HEK293 (cell line): ENCODE measurements around the gene ZFP57.
A peak's percentile ranks its signal among the peaks of the same experiment; 100 is the strongest.

Source experiments
- EGR2 ChIP-seq: fragments of 450-650 bp; formaldehyde crosslinking; IDR thresholded peaks from 2 replicates; pipeline ENCODE4 v1.5.1; 2016; ENCODE audit warnings: low read depth, missing biosample characterization, missing genetic modification characterization
- FEZF1 ChIP-seq: fragments of 450-650 bp; formaldehyde crosslinking; IDR thresholded peaks from 2 replicates; pipeline ENCODE4 v1.5.1; 2016; ENCODE audit warnings: missing biosample characterization, missing genetic modification characterization
- GLIS2 ChIP-seq: fragments of 450-650 bp; formaldehyde crosslinking; IDR thresholded peaks from 2 replicates; pipeline ENCODE4 v1.5.1; 2016; ENCODE audit warnings: missing biosample characterization, missing genetic modification characterization
- HOXA7 ChIP-seq: sonication (generic); formaldehyde crosslinking; IDR thresholded peaks from 2 replicates; pipeline ENCODE4 v1.8.1; 2022; ENCODE audit warnings: missing genetic modification reagents, borderline replicate concordance
- KLF8 ChIP-seq: fragments of 450-650 bp; formaldehyde crosslinking; IDR thresholded peaks from 2 replicates; pipeline ENCODE4 v1.5.1; 2016; ENCODE audit warnings: missing biosample characterization, missing genetic modification characterization
- KLF9 ChIP-seq: fragments of 450-650 bp; formaldehyde crosslinking; IDR thresholded peaks from 2 replicates; pipeline ENCODE4 v1.5.1; 2016; ENCODE audit warnings: missing biosample characterization, missing genetic modification characterization, low read depth
- REST ChIP-seq: fragments of 450-650 bp; formaldehyde crosslinking; IDR thresholded peaks from 2 replicates; pipeline ENCODE4 v1.5.1; 2016; ENCODE audit warnings: missing biosample characterization, missing genetic modification characterization
- SCRT2 ChIP-seq: fragments of 450-650 bp; formaldehyde crosslinking; IDR thresholded peaks from 2 replicates; pipeline ENCODE4 v1.5.1; 2016; ENCODE audit warnings: missing biosample characterization, missing genetic modification characterization
- WT1 ChIP-seq: fragments of 450-650 bp; formaldehyde crosslinking; IDR thresholded peaks from 2 replicates; pipeline ENCODE4 v1.5.1; 2016; ENCODE audit warnings: missing biosample characterization, missing genetic modification characterization
- YY2 ChIP-seq: fragments of 450-650 bp; formaldehyde crosslinking; IDR thresholded peaks from 2 replicates; pipeline ENCODE4 v1.5.1; 2016; ENCODE audit warnings: missing biosample characterization, missing genetic modification characterization
- ZBTB17 ChIP-seq: fragments of 450-650 bp; formaldehyde crosslinking; IDR thresholded peaks from 2 replicates; pipeline ENCODE4 v1.5.1; 2016; ENCODE audit warnings: missing biosample characterization, missing genetic modification characterization
- ZBTB21 ChIP-seq: fragments of 450-650 bp; formaldehyde crosslinking; IDR thresholded peaks from 2 replicates; pipeline ENCODE4 v1.5.1; 2017; ENCODE audit warnings: missing biosample characterization, missing genetic modification characterization
- ZNF10 ChIP-seq: fragments of 450-650 bp; formaldehyde crosslinking; IDR thresholded peaks from 2 replicates; pipeline ENCODE4 v1.5.1; 2017; ENCODE audit warnings: missing biosample characterization, missing genetic modification characterization
- ZNF121 ChIP-seq: fragments of 450-650 bp; formaldehyde crosslinking; IDR thresholded peaks from 2 replicates; pipeline ENCODE4 v1.5.1; 2016; ENCODE audit warnings: missing biosample characterization, missing genetic modification characterization
- ZNF221 ChIP-seq: fragments of 450-650 bp; formaldehyde crosslinking; IDR thresholded peaks from 2 replicates; pipeline ENCODE4 v1.5.1; 2017; ENCODE audit warnings: missing biosample characterization, missing genetic modification characterization, borderline replicate concordance
- ZNF23 ChIP-seq: fragments of 450-650 bp; formaldehyde crosslinking; IDR thresholded peaks from 2 replicates; pipeline ENCODE4 v1.5.1; 2016; ENCODE audit warnings: missing biosample characterization, missing genetic modification characterization, borderline replicate concordance
- ZNF292 ChIP-seq: fragments of 450-650 bp; formaldehyde crosslinking; IDR thresholded peaks from 2 replicates; pipeline ENCODE4 v1.5.1; 2016; ENCODE audit warnings: low read depth, missing biosample characterization, missing genetic modification characterization, borderline replicate concordance
- ZNF341 ChIP-seq: fragments of 450-650 bp; formaldehyde crosslinking; IDR thresholded peaks from 2 replicates; pipeline ENCODE4; 2016; ENCODE audit warnings: low read depth, missing biosample characterization, missing genetic modification characterization
- ZNF354C ChIP-seq: fragments of 450-650 bp; formaldehyde crosslinking; IDR thresholded peaks from 2 replicates; pipeline ENCODE4 v1.5.1; 2016; ENCODE audit warnings: missing biosample characterization, missing genetic modification characterization, low read depth, borderline replicate concordance
- ZNF404 ChIP-seq: fragments of 450-650 bp; formaldehyde crosslinking; IDR thresholded peaks from 2 replicates; pipeline ENCODE4 v1.5.1; 2017; ENCODE audit warnings: missing biosample characterization, missing genetic modification characterization
- ZNF473 ChIP-seq: fragments of 450-650 bp; formaldehyde crosslinking; IDR thresholded peaks from 2 replicates; pipeline ENCODE4 v1.5.1; 2017; ENCODE audit warnings: missing biosample characterization, missing genetic modification characterization
- ZNF48 ChIP-seq: fragments of 450-650 bp; formaldehyde crosslinking; IDR thresholded peaks from 2 replicates; pipeline ENCODE4 v1.5.1; 2016; ENCODE audit warnings: missing biosample characterization, missing genetic modification characterization
- ZNF549 ChIP-seq: fragments of 450-650 bp; IDR thresholded peaks from 2 replicates; pipeline ENCODE4 v1.5.1; 2018; ENCODE audit warnings: missing biosample characterization, missing genetic modification characterization, mild to moderate bottlenecking, inconsistent platforms, moderate library complexity
- ZNF654 ChIP-seq: fragments of 450-650 bp; formaldehyde crosslinking; IDR thresholded peaks from 2 replicates; pipeline ENCODE4 v1.5.1; 2016; ENCODE audit warnings: low read depth, missing biosample characterization, missing genetic modification characterization
- ZNF792 ChIP-seq: fragments of 450-650 bp; formaldehyde crosslinking; IDR thresholded peaks from 2 replicates; pipeline ENCODE4 v1.5.1; 2016; ENCODE audit warnings: missing biosample characterization, missing genetic modification characterization
- ZSCAN4 ChIP-seq: fragments of 450-650 bp; formaldehyde crosslinking; IDR thresholded peaks from 2 replicates; pipeline ENCODE4 v1.5.1; 2017; ENCODE audit warnings: missing biosample characterization, missing genetic modification characterization
- TF ChIP-seq, protein P1 (sequence below): fragments of 450-650 bp; formaldehyde crosslinking; IDR thresholded peaks from 2 replicates; pipeline ENCODE4 v1.5.1; 2016; ENCODE audit warnings: missing biosample characterization, missing genetic modification characterization, low read depth
- TF ChIP-seq, protein P2 (sequence below): fragments of 450-650 bp; formaldehyde crosslinking; IDR thresholded peaks from 2 replicates; pipeline ENCODE4 v1.5.1; 2016; ENCODE audit warnings: missing biosample characterization, missing genetic modification characterization
- TF ChIP-seq, protein P3 (sequence below): IDR thresholded peaks from 2 replicates; pipeline ENCODE4 v1.6.1; 2011; ENCODE audit warnings: mild to moderate bottlenecking, low read depth, low read length, borderline replicate concordance
- TF ChIP-seq, protein P4 (sequence below): fragments of 450-650 bp; IDR thresholded peaks from 2 replicates; pipeline ENCODE4 v1.5.1; 2018; ENCODE audit warnings: missing biosample characterization, missing genetic modification characterization

ZFP57 gene

GRCh38 chr6:29632789-29633533 lies 48.0 kb downstream of the ZFP57 start, which contains the start of gene GABBR1 (continued):
- TF ChIP-seq, protein P1, sequence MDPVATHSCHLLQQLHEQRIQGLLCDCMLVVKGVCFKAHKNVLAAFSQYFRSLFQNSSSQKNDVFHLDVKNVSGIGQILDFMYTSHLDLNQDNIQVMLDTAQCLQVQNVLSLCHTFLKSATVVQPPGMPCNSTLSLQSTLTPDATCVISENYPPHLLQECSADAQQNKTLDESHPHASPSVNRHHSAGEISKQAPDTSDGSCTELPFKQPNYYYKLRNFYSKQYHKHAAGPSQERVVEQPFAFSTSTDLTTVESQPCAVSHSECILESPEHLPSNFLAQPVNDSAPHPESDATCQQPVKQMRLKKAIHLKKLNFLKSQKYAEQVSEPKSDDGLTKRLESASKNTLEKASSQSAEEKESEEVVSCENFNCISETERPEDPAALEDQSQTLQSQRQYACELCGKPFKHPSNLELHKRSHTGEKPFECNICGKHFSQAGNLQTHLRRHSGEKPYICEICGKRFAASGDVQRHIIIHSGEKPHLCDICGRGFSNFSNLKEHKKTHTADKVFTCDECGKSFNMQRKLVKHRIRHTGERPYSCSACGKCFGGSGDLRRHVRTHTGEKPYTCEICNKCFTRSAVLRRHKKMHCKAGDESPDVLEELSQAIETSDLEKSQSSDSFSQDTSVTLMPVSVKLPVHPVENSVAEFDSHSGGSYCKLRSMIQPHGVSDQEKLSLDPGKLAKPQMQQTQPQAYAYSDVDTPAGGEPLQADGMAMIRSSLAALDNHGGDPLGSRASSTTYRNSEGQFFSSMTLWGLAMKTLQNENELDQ (tag by site-specific recombination) = no peak
- TF ChIP-seq ZNF792 (no peak), ZNF404 (tag by site-specific recombination) (no peak), YY2 (tag by site-specific recombination) (no peak), ZNF549 (tag by site-specific recombination) (no peak), ZBTB21 (no peak), ZSCAN4 (no peak), ZNF10 (tag by site-specific recombination) (no peak), ZNF473 (no peak), ZBTB17 (tag by site-specific recombination) (peak; percentile 93; the same call in 1 of the 2 replicates), REST (tag by site-specific recombination) (peak; percentile 96), ZNF121 (tag by site-specific recombination) (no peak), ZNF221 (tag by site-specific recombination) (no peak), FEZF1 (tag by site-specific recombination) (no peak), WT1 (tag by site-specific recombination) (peak; percentile 85), ZNF654 (no peak), ZNF341 (tag by site-specific recombination) (peak; percentile 86), ZNF23 (no peak), ZNF48 (tag by site-specific recombination) (no peak), KLF8 (tag by site-specific recombination) (peak; percentile 96), EGR2 (tag by site-specific recombination) (peak; percentile 86), ZNF354C (tag by site-specific recombination) (no peak), SCRT2 (tag by site-specific recombination) (no peak), ZNF292 (no peak), KLF9 (tag by site-specific recombination) (peak; percentile 86), GLIS2 (tag by site-specific recombination) (peak; percentile 95), HOXA7 (no peak)
- TF ChIP-seq, protein P2, sequence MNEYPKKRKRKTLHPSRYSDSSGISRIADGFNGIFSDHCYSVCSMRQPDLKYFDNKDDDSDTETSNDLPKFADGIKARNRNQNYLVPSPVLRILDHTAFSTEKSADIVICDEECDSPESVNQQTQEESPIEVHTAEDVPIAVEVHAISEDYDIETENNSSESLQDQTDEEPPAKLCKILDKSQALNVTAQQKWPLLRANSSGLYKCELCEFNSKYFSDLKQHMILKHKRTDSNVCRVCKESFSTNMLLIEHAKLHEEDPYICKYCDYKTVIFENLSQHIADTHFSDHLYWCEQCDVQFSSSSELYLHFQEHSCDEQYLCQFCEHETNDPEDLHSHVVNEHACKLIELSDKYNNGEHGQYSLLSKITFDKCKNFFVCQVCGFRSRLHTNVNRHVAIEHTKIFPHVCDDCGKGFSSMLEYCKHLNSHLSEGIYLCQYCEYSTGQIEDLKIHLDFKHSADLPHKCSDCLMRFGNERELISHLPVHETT = no peak
- TF ChIP-seq, protein P3, sequence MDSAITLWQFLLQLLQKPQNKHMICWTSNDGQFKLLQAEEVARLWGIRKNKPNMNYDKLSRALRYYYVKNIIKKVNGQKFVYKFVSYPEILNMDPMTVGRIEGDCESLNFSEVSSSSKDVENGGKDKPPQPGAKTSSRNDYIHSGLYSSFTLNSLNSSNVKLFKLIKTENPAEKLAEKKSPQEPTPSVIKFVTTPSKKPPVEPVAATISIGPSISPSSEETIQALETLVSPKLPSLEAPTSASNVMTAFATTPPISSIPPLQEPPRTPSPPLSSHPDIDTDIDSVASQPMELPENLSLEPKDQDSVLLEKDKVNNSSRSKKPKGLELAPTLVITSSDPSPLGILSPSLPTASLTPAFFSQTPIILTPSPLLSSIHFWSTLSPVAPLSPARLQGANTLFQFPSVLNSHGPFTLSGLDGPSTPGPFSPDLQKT = no peak
- TF ChIP-seq, protein P4, sequence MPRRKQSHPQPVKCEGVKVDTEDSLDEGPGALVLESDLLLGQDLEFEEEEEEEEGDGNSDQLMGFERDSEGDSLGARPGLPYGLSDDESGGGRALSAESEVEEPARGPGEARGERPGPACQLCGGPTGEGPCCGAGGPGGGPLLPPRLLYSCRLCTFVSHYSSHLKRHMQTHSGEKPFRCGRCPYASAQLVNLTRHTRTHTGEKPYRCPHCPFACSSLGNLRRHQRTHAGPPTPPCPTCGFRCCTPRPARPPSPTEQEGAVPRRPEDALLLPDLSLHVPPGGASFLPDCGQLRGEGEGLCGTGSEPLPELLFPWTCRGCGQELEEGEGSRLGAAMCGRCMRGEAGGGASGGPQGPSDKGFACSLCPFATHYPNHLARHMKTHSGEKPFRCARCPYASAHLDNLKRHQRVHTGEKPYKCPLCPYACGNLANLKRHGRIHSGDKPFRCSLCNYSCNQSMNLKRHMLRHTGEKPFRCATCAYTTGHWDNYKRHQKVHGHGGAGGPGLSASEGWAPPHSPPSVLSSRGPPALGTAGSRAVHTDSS (tag by site-specific recombination) = no peak
